Measurements from ENCODE around the gene PRKAR2B. TPM values are rescaled to one million over a fixed set of nuclear protein-coding genes. Genes with fewer than 3 reads are reported as not detected.
A peak's percentile ranks its signal among the peaks of the same experiment; 100 is the strongest.

Gene PRKAR2B
- total and polyA plus RNA-seq, 2 experiments from 2014 or later: 48.8 to 50.6 TPM

- peaks cover 9% of the 10 kb centered on the region; the same call in 2 of the 3 replicates for H3K4me1 Mint-ChIP-seq
- no peaks in the 10 kb centered on the region for H3K27me3 Mint-ChIP-seq (ENCODE audit: insufficient read depth, low read depth, poor library complexity)
- Histone ChIP-seq H3K36me3 (ENCODE audit: insufficient read depth) (no peaks in the 10 kb centered on the region), H3K4me1 (ENCODE audit: insufficient read depth) (no peaks in the 10 kb centered on the region), H3K27me3 (ENCODE audit: insufficient read depth) (no peaks in the 10 kb centered on the region), H3K27ac (ENCODE audit: low read depth) (no peak overlapping the region), H3F3A (replicated peaks; ENCODE audit: low read depth) (no peaks in the 10 kb centered on the region), H3K79me2 (replicated peaks; ENCODE audit: insufficient read depth) (peaks cover 13% of the 10 kb centered on the region; the same call in 1 of the 2 replicates), H3K9me2 (ENCODE audit: insufficient read depth) (no peaks in the 10 kb centered on the region), H4K20me1 (replicated peaks; ENCODE audit: insufficient read depth) (no peaks in the 10 kb centered on the region; the same call in 1 of the 2 replicates), H3K4me2 (no peak overlapping the region), H3K4me3 (no peak overlapping the region), H2AFZ (no peak overlapping the region)
- no peak for TF ChIP-seq REST (IDR thresholded peaks at IDR 0.05; ENCODE audit: unreplicated experiment)
- TF ChIP-seq, protein P1, sequence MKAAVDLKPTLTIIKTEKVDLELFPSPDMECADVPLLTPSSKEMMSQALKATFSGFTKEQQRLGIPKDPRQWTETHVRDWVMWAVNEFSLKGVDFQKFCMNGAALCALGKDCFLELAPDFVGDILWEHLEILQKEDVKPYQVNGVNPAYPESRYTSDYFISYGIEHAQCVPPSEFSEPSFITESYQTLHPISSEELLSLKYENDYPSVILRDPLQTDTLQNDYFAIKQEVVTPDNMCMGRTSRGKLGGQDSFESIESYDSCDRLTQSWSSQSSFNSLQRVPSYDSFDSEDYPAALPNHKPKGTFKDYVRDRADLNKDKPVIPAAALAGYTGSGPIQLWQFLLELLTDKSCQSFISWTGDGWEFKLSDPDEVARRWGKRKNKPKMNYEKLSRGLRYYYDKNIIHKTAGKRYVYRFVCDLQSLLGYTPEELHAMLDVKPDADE (IDR thresholded peaks at IDR 0.05): no peak
- TF ChIP-seq NANOG (IDR thresholded peaks at IDR 0.05; ENCODE audit: borderline replicate concordance): no peak
- TF ChIP-seq CTCF (conservative IDR thresholded peaks at IDR 0.05; ENCODE audit: low read depth in 2 of 2): no peak
- no peak for TF ChIP-seq POLR2AphosphoS5 (IDR thresholded peaks at IDR 0.05; ENCODE audit: low read depth)
- TF ChIP-seq STAT1 (IDR thresholded peaks at IDR 0.05; ENCODE audit: unreplicated experiment): no peak
- TF ChIP-seq ZNF114 (CRISPR knock-in tag; IDR thresholded peaks at IDR 0.05): no peak
- TF ChIP-seq CREB1 (CRISPR knock-in tag; IDR thresholded peaks at IDR 0.05; ENCODE audit: low read depth): no peak
- no peak for TF ChIP-seq EZH2phosphoT487 (IDR thresholded peaks at IDR 0.05; ENCODE audit: unreplicated experiment)
- TF ChIP-seq, protein P2, sequence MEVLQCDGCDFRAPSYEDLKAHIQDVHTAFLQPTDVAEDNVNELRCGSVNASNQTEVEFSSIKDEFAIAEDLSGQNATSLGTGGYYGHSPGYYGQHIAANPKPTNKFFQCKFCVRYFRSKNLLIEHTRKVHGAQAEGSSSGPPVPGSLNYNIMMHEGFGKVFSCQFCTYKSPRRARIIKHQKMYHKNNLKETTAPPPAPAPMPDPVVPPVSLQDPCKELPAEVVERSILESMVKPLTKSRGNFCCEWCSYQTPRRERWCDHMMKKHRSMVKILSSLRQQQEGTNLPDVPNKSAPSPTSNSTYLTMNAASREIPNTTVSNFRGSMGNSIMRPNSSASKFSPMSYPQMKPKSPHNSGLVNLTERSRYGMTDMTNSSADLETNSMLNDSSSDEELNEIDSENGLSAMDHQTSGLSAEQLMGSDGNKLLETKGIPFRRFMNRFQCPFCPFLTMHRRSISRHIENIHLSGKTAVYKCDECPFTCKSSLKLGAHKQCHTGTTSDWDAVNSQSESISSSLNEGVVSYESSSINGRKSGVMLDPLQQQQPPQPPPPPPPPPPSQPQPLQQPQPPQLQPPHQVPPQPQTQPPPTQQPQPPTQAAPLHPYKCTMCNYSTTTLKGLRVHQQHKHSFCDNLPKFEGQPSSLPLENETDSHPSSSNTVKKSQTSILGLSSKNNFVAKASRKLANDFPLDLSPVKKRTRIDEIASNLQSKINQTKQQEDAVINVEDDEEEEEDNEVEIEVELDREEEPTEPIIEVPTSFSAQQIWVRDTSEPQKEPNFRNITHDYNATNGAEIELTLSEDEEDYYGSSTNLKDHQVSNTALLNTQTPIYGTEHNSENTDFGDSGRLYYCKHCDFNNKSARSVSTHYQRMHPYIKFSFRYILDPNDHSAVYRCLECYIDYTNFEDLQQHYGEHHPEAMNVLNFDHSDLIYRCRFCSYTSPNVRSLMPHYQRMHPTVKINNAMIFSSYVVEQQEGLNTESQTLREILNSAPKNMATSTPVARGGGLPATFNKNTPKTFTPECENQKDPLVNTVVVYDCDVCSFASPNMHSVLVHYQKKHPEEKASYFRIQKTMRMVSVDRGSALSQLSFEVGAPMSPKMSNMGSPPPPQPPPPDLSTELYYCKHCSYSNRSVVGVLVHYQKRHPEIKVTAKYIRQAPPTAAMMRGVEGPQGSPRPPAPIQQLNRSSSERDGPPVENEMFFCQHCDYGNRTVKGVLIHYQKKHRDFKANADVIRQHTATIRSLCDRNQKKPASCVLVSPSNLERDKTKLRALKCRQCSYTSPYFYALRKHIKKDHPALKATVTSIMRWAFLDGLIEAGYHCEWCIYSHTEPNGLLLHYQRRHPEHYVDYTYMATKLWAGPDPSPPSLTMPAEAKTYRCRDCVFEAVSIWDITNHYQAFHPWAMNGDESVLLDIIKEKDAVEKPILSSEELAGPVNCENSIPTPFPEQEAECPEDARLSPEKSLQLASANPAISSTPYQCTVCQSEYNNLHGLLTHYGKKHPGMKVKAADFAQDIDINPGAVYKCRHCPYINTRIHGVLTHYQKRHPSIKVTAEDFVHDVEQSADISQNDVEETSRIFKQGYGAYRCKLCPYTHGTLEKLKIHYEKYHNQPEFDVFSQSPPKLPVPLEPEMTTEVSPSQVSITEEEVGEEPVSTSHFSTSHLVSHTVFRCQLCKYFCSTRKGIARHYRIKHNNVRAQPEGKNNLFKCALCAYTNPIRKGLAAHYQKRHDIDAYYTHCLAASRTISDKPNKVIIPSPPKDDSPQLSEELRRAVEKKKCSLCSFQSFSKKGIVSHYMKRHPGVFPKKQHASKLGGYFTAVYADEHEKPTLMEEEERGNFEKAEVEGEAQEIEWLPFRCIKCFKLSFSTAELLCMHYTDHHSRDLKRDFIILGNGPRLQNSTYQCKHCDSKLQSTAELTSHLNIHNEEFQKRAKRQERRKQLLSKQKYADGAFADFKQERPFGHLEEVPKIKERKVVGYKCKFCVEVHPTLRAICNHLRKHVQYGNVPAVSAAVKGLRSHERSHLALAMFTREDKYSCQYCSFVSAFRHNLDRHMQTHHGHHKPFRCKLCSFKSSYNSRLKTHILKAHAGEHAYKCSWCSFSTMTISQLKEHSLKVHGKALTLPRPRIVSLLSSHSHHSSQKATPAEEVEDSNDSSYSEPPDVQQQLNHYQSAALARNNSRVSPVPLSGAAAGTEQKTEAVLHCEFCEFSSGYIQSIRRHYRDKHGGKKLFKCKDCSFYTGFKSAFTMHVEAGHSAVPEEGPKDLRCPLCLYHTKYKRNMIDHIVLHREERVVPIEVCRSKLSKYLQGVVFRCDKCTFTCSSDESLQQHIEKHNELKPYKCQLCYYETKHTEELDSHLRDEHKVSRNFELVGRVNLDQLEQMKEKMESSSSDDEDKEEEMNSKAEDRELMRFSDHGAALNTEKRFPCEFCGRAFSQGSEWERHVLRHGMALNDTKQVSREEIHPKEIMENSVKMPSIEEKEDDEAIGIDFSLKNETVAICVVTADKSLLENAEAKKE (CRISPR knock-in tag; IDR thresholded peaks at IDR 0.05): no peak
- no peak for TF ChIP-seq JUNB (IDR thresholded peaks at IDR 0.05; ENCODE audit: unreplicated experiment)
- no peak for TF ChIP-seq EZH2 (IDR thresholded peaks at IDR 0.05; ENCODE audit: low read depth, unreplicated experiment)
- no peak for TF ChIP-seq ZNF331 (CRISPR knock-in tag; IDR thresholded peaks at IDR 0.05; ENCODE audit: low read depth)
- H3K9me3 Mint-ChIP-seq: no peaks in the 10 kb centered on the region
- H3K4me3 Mint-ChIP-seq: no peak overlapping the region
- DNase-seq (ENCODE audit: low spot score) (no peak), ATAC-seq (peak; percentile 62)
- H3K27ac Mint-ChIP-seq: no peak overlapping the region
- H3K36me3 Mint-ChIP-seq (ENCODE audit: low read depth): no peaks in the 10 kb centered on the region
These were observed 34.0 kb downstream of the PRKAR2B start for GRCh38 chr7:107078517-107078966.

Measured in GM23338 (cell line).